Stomach smooth muscle (tissue), 2 donors: ENCODE results near the gene ZNF883.
A peak's percentile ranks its signal among the peaks of the same experiment; 100 is the strongest.
"Not testable (repeated sequence)": the region's sequence is repeated elsewhere in the genome, so short reads cannot be mapped to it uniquely, and the experiment has no call there.

Experiments used
- H3K27ac ChIP-seq: one replicate; pipeline ENCODE4 v1.7.0; 2013; ENCODE audit warnings: mild to moderate bottlenecking, low read length, inconsistent platforms
- H3K27me3 ChIP-seq, 2 donors: one replicate each; pipeline ENCODE4 v1.7.0; 2013; ENCODE audit warnings: low read length in 2 of 2; ENCODE audit not compliant: insufficient read depth in 2 of 2, control insufficient read depth in 1 of 2
- H3K36me3 ChIP-seq, 2 donors: one replicate each; pipeline ENCODE4 v1.7.0; 2013; ENCODE audit warnings: low read length in 2 of 2; ENCODE audit not compliant: control insufficient read depth in 2 of 2, insufficient read depth in 2 of 2
- H3K4me1 ChIP-seq: one replicate; pipeline ENCODE4 v1.7.0; 2013; ENCODE audit warnings: low read length; ENCODE audit not compliant: control insufficient read depth, insufficient read depth
- H3K4me3 ChIP-seq, 2 donors: one replicate each; pipeline ENCODE4 v1.7.0; 2013; ENCODE audit warnings: low read length in 2 of 2
- H3K9ac ChIP-seq, 2 donors: one replicate each; pipeline ENCODE4 v1.7.0; 2013; ENCODE audit warnings: low read length in 2 of 2, mild to moderate bottlenecking in 1 of 2
- H3K9me3 ChIP-seq, 2 donors: one replicate each; pipeline ENCODE4 v1.7.0; 2013; ENCODE audit warnings: low read length in 2 of 2; ENCODE audit not compliant: control insufficient read depth in 2 of 2
- donor health status: healthy.
- donor health status: Pancreatic carcinoma.

Gene ZNF883

DNA sequence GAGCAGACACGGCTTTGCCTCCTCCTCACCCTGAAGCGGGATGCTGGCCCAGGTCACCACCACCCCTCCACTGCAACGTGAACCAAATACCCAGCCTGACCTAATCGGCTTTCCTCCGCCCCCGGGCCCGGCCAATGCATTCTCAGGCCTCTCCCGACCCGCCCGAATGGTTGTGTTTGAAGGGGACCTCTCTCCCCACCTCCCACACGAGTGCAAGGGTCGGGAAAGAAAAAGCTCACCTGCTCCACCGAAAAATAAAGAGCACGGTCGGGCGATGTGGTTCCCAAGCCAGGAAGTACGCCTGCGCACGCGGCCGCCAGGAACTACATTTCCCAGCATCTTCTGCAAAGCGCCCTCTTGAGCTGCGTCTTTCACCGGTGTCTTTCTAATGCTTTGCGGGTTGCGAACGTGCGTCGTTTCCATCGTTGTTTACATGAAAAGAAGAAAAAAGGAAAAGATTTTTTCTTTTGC, at the start of gene ZNF883:
Gene ZNF883 (minus strand): TSS at position 282 of the 471 bp plus-strand sequence.
- peaks cover 0 to 10% of the 10 kb centered on the region in 2 donors for H3K9me3 ChIP-seq
- no peaks in the 10 kb centered on the region for H3K4me1 ChIP-seq
- peaks cover 2 to 3% of the 10 kb centered on the region in 2 donors for H3K36me3 ChIP-seq
- H3K4me3 ChIP-seq = peak within 1 kb of the TSS; percentile 35 to 70
- no peak within 1 kb of the TSS for H3K9ac ChIP-seq
- H3K27me3 ChIP-seq = no peaks in the 10 kb centered on the region
- H3K27ac ChIP-seq = no peak within 1 kb of the TSS

DNA sequence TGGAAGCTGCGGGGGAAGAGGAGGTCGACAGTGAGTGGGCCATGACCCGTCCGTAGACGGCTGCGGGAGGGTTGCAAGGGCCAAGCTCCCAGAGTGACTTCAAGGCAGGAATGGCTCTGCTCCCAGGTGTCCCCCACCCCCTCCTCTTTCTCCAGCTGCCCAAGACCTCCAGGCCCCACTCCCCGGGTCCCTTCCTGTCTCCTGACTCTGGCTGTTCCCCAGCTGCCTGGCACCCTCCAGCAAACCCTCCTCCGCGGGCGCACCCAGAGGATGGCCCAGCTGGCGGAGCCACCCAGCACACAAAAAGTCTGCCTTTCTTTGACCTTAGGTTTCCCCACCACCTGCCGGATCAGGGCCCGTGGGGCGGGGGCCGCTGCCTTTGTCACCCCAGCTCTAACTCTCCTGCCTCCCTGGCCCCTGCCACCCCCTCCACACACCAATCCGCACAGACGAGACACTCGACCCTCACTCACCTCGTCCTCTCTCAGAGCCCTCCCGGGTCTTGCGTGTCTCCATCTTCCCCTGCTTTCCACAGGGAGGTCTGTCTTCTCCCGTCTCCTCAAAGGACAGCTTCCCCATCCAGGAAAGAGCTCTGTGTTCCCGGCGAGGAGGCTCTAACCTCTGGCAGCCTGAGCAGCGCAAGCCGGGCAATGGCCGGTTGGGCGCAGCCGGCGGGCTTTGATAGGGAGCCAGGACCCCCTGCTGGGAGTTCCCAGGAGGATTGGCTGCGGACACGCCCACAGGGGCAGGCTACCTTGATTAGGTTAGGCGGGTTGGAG, 49.3 kb upstream of the ZNF883 start:
- H3K27ac ChIP-seq, H3K9ac ChIP-seq: not testable (repeated sequence)
- H3K27me3 ChIP-seq = peaks cover 14 to 17% of the 10 kb centered on the region in 2 donors

DNA sequence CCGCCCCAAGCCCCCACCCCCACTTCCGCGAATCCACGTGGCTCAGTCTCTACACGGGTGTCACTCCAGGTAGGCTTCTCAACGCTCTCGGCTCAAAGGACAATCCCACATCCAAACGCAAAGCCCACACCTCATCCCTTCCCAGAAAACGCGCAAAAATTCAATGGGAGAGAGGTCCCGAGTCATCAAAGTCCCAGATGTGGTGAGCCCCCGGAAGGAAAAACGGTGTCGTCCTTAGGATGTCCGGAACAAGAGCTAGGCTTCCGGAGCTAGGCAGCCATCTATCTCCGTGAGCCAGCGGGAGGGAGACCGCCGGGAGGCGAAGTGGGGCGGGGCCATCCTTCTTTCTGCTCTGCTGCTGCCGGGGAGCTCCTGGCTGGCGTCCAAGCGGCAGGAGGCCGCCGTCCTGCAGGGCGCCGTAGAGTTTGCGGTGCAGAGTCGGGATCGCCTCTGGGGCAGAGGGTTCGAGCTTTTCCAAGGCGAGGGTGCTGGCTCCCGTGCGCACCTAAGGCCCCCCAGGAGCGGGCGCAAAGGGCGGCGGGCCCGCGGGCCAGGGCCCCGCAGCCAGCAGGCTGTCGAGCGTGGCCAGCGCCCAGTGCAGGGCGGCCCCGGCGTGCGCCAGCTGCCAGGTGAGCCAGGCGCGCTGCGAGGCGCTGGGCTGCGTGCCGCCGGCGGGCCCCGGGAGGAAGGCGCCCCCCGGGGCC, 47.7 kb upstream of the ZNF883 start:
- not testable (repeated sequence) for H3K27ac ChIP-seq, H3K36me3 ChIP-seq, H3K4me1 ChIP-seq, H3K9ac ChIP-seq
- peaks cover 14 to 17% of the 10 kb centered on the region in 2 donors for H3K27me3 ChIP-seq
- H3K9me3 ChIP-seq = peaks cover 16 to 29% of the 10 kb centered on the region in 2 donors
- peak overlapping the region in 1 of 2 donors; percentile 29 for H3K4me3 ChIP-seq

More for the DNA sequence above, 49.3 kb upstream of the ZNF883 start:
- peaks cover 15 to 23% of the 10 kb centered on the region in 2 donors for H3K9me3 ChIP-seq
- H3K4me3 ChIP-seq, H3K4me1 ChIP-seq, H3K36me3 ChIP-seq: not testable (repeated sequence)

DNA sequence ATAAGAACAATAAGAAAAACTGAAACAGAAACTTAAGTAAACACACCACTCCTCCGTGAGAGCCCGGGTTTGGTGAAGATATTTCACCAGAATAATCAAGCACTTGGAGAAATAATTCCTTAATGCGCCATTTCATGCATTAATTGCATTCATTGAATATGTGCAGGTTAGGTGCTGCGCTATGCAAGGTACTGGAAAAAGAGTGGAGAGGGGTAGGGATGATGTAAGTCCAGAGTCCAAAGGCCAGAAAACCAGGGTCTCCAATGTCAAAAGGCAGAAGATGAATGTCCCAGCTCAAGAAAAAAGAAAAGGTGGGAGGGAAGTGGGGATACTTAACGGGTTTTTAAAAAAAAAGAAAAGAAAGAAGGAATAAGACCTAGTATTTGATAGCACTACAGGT, 45.2 kb upstream of the ZNF883 start:
- peak overlapping the region; percentile 92 to 100 for H3K4me3 ChIP-seq
- peak overlapping the region; percentile 87 to 91 for H3K9ac ChIP-seq
- peaks cover 6% of the 10 kb centered on the region for H3K4me1 ChIP-seq
- H3K27me3 ChIP-seq = peaks cover 12% of the 10 kb centered on the region in 2 donors
- peak overlapping the region; percentile 74 for H3K27ac ChIP-seq
- H3K9me3 ChIP-seq = peaks cover 31 to 33% of the 10 kb centered on the region in 2 donors
- no peaks in the 10 kb centered on the region for H3K36me3 ChIP-seq

DNA sequence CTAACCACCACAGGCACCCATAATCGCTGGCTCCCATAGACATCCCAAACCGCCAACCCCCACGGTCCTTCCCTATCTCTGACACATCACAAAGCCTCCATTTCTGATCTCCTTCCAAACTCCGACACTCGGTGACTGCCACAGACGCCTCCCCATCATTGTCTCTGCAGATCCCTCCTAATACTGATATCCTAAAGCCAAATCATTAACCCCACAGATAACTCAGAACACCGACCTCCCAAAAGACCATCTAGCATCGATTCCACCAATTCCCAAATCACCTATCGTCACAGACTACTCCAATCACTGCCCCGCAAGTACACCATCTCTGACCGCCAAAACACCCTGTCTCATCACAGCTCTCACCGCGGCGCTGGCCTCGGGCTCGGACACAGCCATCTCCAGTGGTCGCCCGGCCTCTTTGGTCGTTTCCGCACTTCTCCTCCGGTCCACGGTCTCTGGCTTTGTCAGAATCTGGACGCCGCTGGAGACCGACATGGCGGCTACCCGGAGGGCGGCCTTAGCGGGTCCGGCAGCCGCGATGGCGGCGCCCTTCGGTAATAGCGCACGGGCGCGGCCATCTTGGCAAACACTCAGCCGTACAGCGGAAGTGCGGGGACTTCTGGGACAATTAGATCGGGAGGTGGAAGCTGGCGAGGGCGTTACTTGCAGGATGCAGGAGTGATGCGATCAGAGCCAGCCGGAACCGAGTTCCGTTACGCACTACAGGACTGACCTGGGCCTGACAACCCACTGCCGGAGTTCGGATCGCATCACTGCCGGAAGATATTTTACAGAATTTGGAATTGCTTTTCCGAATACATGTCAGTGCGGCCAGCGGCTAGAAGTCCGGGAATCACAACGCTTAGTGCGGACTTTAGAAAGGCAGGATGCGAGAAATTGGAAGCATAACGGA, 44.5 kb upstream of the ZNF883 start, which contains the start of gene ZFP37:
Gene ZFP37 (minus strand): TSS at position 534 of the 916 bp plus-strand sequence. CDS start 36 bp downstream, at position 498.
- peaks cover 6% of the 10 kb centered on the region for H3K4me1 ChIP-seq
- H3K27ac ChIP-seq = peak within 1 kb of the TSS; percentile 74
- H3K4me3 ChIP-seq = peak within 1 kb of the TSS; percentile 92 to 100
- H3K9ac ChIP-seq = peak within 1 kb of the TSS; percentile 87 to 91
- H3K9me3 ChIP-seq = peaks cover 39 to 40% of the 10 kb centered on the region in 2 donors
- H3K36me3 ChIP-seq = no peaks in the 10 kb centered on the region
- H3K27me3 ChIP-seq = peaks cover 7 to 10% of the 10 kb centered on the region in 2 donors

DNA sequence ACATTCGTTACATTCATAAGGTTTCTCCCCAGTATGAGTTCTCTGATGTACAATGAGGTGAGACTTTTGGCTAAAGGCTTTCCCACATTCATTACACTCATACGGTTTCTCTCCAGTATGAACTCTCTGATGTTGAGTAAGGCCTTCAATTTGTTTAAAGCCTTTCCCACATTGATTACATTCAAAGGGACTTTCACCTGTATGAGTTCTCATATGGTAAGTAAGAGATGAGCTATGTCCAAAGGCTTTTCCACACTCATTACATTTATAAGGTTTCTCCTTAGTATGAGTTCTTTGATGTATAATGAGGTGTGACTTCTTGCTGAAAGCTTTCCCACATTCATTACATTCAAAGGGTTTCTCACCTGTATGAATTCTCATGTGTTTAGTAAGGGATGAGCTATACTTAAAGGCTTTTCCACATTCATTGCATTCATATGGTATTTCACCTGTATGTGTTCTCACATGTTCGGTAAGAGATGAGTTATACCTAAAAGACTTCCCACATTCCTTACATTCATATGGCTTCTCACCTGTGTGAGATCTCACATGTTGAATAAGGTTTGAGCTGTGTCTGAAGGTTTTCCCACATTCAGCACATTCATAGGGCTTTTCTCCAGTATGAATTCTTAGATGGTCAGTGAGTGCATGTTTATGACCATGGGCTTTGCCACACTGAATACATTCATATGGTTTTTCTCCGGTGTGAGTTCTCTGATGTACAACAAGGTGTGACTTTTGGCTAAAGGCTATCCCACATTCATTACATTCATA, 31.1 kb upstream of the ZNF883 start:
- no peak overlapping the region for H3K27ac ChIP-seq
- H3K9ac ChIP-seq = no peak overlapping the region
- peaks cover 21 to 54% of the 10 kb centered on the region in 2 donors for H3K36me3 ChIP-seq
- H3K4me1 ChIP-seq = no peaks in the 10 kb centered on the region
- H3K27me3 ChIP-seq = no peaks in the 10 kb centered on the region
- H3K9me3 ChIP-seq = peaks cover 53 to 71% of the 10 kb centered on the region in 2 donors
- H3K4me3 ChIP-seq = peak overlapping the region in 1 of 2 donors; percentile 21

DNA sequence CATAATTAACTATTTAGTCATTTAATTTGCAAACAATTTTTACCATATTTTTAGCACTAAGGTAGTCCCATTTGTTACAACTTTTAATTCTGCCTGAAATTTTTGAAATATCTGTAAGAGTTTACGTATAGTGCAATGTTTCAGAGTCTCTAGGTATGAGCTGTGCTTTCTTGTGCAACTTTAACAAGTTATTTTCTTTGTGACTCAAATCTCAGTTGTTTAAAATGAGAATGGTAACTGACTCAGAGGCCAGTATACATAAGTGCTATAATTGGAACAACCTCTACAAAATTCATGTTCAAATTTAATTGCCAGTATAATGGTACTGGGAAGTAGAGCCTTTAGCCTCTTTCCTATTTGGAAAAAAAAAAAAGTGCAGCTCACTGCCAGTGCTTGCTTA, 14.2 kb upstream of the ZNF883 start:
- H3K36me3 ChIP-seq = peaks cover 0 to 3% of the 10 kb centered on the region in 2 donors
- H3K9me3 ChIP-seq = peaks cover 28 to 41% of the 10 kb centered on the region in 2 donors
- H3K4me1 ChIP-seq = no peaks in the 10 kb centered on the region
- no peak overlapping the region for H3K9ac ChIP-seq
- H3K27me3 ChIP-seq = no peaks in the 10 kb centered on the region
- no peak overlapping the region for H3K4me3 ChIP-seq
- H3K27ac ChIP-seq = no peak overlapping the region

DNA sequence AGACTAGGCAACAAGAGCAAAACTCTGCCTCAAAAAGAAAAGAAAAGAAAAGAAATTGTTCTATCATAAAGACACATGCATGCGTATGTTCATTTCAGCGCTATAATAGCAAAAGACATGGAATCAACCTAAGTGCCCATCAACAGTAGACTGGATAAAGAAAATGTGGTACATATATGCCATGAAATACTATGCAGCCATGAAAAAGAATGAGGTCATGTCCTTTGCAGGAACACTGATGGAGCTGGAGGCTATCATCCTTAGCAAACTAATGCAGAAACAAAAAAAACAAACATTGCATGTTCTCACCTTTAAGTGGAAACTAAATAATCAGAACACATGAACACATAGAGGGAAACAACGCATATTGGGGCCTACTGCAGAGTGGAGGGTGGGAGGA, 6.3 kb upstream of the ZNF883 start:
- Histone ChIP-seq H3K27ac (no peak overlapping the region), H3K36me3 (no peaks in the 10 kb centered on the region), H3K9me3 (peaks cover 9 to 19% of the 10 kb centered on the region in 2 donors), H3K4me3 (no peak overlapping the region), H3K4me1 (no peaks in the 10 kb centered on the region), H3K9ac (no peak overlapping the region), H3K27me3 (no peaks in the 10 kb centered on the region)

DNA sequence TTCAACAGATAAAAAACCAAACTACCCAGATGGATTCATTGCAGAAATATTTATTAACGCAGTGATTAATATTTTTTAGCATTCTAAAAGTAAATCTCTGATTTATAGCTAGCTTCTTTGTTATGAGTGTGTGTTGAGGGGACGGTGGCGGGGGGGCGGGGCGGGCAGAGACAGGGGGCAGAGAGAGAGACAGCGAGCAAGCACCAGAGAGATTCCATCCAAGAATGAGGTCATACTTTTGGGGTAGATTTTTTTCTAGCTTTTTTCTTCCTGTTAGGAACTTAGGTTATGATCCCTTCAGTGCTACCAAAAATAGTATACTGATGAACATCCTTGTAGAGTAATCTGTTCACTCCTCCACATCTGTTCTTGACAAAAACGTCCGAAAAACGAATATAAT, 500 bp upstream of the ZNF883 start:
- H3K27me3 ChIP-seq = no peaks in the 10 kb centered on the region
- no peak overlapping the region for H3K27ac ChIP-seq
- H3K4me3 ChIP-seq = peak overlapping the region in 1 of 2 donors; percentile 70
- no peak overlapping the region for H3K9ac ChIP-seq
- no peaks in the 10 kb centered on the region for H3K4me1 ChIP-seq
- H3K36me3 ChIP-seq = peaks cover under 1 to 3% of the 10 kb centered on the region in 2 donors
- H3K9me3 ChIP-seq = peaks cover 0 to 10% of the 10 kb centered on the region in 2 donors
